Measurements from ENCODE around the gene CASP10.
"Not testable (repeated sequence)": the region's sequence is repeated elsewhere in the genome, so short reads cannot be mapped to it uniquely, and the experiment has no call there.

Gene CASP10

GRCh38 chr2:201233812-201234662, 51.1 kb downstream of the CASP10 start:
- no peak for DNase-seq (ENCODE audit: low spot score)

- DNase-seq (ENCODE audit: low spot score), result no peak
These were observed 51.8 kb downstream of the CASP10 start for GRCh38 chr2:201234663-201235135.

GRCh38 chr2:201235860-201236811, 53.2 kb downstream of the CASP10 start:
- no peak for DNase-seq (ENCODE audit: low spot score)

GRCh38 chr2:201237486-201238123, 54.7 kb downstream of the CASP10 start:
- no peak for DNase-seq (ENCODE audit: low spot score)

- DNase-seq (ENCODE audit: low spot score), result not testable (repeated sequence)
These were observed 56.4 kb downstream of the CASP10 start for GRCh38 chr2:201239167-201239935.

GRCh38 chr2:201242571-201243277, 59.8 kb downstream of the CASP10 start:
- no peak for DNase-seq (ENCODE audit: low spot score)

GRCh38 chr2:201244829-201245228, 61.9 kb downstream of the CASP10 start:
- DNase-seq (ENCODE audit: low spot score), result no peak

- DNase-seq (ENCODE audit: low spot score), result no peak
These were observed 63.3 kb downstream of the CASP10 start for GRCh38 chr2:201246280-201246679.

- DNase-seq (ENCODE audit: low spot score), result no peak
These were observed 65.4 kb downstream of the CASP10 start for GRCh38 chr2:201248288-201248844.

GRCh38 chr2:201249889-201250288, 66.9 kb downstream of the CASP10 start:
- no peak for DNase-seq (ENCODE audit: low spot score)

GRCh38 chr2:201250741-201251140, 67.8 kb downstream of the CASP10 start:
- no peak for DNase-seq (ENCODE audit: low spot score)

- DNase-seq (ENCODE audit: low spot score), result no peak
These were observed 71.3 kb downstream of the CASP10 start for GRCh38 chr2:201254081-201254730.

GRCh38 chr2:201255408-201256033, 72.6 kb downstream of the CASP10 start:
- no peak for DNase-seq (ENCODE audit: low spot score)

- DNase-seq (ENCODE audit: low spot score), result no peak
These were observed 73.1 kb downstream of the CASP10 start for GRCh38 chr2:201256082-201256481.

- no peak for DNase-seq (ENCODE audit: low spot score)
These were observed 74.5 kb downstream of the CASP10 start for GRCh38 chr2:201257381-201257955.

- no peak for DNase-seq (ENCODE audit: low spot score)
These were observed 75.2 kb downstream of the CASP10 start for GRCh38 chr2:201257956-201258665.

- DNase-seq (ENCODE audit: low spot score), result no peak
These were observed 76.0 kb downstream of the CASP10 start for GRCh38 chr2:201258666-201259615.

Data from D341Med (cell line).